ENCODE results near the gene TMEM45B.

- TF ChIP-seq MTERF4 (CRISPR knock-in tag; IDR thresholded peaks at IDR 0.05) (no peak), ZBTB34 (CRISPR knock-in tag; IDR thresholded peaks at IDR 0.05) (no peak), ZHX1 (CRISPR knock-in tag; IDR thresholded peaks at IDR 0.05; ENCODE audit: low read depth) (no peak)
These were observed 50.1 kb downstream of the TMEM45B start for GRCh38 chr11:129865701-129866100.
